ENCODE results near the gene KLRC4. TPM values are rescaled to one million over a fixed set of nuclear protein-coding genes. Genes with fewer than 3 reads are reported as not detected.
"Not testable (repeated sequence)": the region's sequence is repeated elsewhere in the genome, so short reads cannot be mapped to it uniquely, and the experiment has no call there.

Gene KLRC4
- total and polyA plus RNA-seq, 2 experiments from 2014 or later: not detected

DNA sequence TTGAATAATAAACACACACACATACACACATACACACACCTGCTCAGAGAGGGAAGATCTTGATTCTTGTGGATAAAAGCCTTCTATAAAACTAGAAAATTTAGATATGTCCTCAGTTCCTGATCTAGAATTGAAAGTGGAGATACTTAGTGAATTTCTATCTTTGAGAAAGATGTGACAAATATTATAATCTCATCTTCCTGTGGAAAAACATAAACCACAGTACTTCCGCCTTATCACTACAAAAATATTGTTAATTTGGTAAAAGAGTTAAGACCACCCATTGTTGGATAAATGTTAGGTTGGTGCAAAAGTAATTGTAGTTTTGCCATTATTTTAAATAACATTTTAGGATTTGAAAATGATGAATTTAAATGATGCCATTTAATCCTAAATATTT is 19.7 kb downstream of the KLRC4 start, which contains the start of gene KLRK1:
Gene KLRK1, minus strand, starts transcription at position 138 of the 400 bp plus-strand sequence. CDS start 1,231 bp downstream, outside the sequence.
- H3K4me1 Mint-ChIP-seq: no peaks in the 10 kb centered on the region
- Histone ChIP-seq H3K4me2 (no peak within 1 kb of the TSS), H3K4me1 (ENCODE audit: insufficient read depth) (no peaks in the 10 kb centered on the region), H3K27me3 (ENCODE audit: insufficient read depth) (no peaks in the 10 kb centered on the region), H3K79me2 (replicated peaks; ENCODE audit: insufficient read depth) (no peaks in the 10 kb centered on the region), H3K9me2 (ENCODE audit: insufficient read depth) (no peaks in the 10 kb centered on the region), H3K27ac (ENCODE audit: low read depth) (no peak within 1 kb of the TSS), H3K36me3 (ENCODE audit: insufficient read depth) (no peaks in the 10 kb centered on the region), H4K20me1 (replicated peaks; ENCODE audit: insufficient read depth) (no peaks in the 10 kb centered on the region), H3F3A (replicated peaks; ENCODE audit: low read depth) (no peaks in the 10 kb centered on the region), H2AFZ (no peak within 1 kb of the TSS), H3K4me3 (no peak within 1 kb of the TSS)
- DNase-seq (ENCODE audit: low spot score) (no peak), ATAC-seq (no peak)
- no peak within 1 kb of the TSS for H3K4me3 Mint-ChIP-seq
- no peaks in the 10 kb centered on the region; the same call in 2 of the 3 replicates for H3K9me3 Mint-ChIP-seq
- no peaks in the 10 kb centered on the region for H3K27me3 Mint-ChIP-seq (ENCODE audit: insufficient read depth, low read depth, poor library complexity)
- no peak for TF ChIP-seq ZNF331 (CRISPR knock-in tag; IDR thresholded peaks at IDR 0.05; ENCODE audit: low read depth)
- TF ChIP-seq NANOG (IDR thresholded peaks at IDR 0.05; ENCODE audit: borderline replicate concordance): no peak
- no peaks in the 10 kb centered on the region for H3K36me3 Mint-ChIP-seq (ENCODE audit: low read depth)
- H3K27ac Mint-ChIP-seq: no peak within 1 kb of the TSS

DNA sequence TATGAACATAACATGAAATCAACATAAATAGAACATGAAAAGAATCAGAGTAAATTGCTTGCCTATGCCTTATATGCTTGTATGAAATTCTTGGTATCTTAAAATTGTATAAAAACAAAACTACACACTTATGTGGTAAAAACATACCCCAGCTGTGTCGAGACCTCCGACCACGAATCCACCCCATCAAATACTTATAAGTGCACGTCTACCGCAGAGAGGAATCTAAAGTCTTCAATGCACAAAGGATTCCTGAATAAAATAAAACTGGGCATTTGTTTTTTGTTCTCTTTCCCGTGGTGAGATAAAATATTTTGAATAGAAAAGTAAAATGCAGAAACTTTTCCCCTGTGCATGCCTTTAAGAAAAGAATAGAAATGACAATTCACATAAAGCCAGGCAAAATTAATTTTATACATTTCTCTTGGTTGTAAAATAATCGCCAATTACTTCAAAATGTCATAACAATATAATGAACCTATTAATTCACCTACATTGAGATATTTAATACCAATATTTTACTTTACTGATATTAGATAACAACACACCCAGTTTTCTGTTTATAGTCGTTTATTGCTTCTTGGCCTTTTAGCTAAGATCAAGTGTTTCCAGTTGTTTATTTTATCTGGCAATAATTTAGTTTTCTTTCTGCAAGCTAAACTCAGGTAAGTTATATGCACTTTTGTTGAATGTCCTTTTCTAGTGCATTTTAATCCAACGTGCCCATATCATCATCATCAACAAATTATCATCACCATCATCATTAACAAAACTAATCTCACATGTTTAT is 20.7 kb downstream of the KLRC4 start:
- ATAC-seq (no peak), DNase-seq (ENCODE audit: low spot score) (no peak)
- Histone ChIP-seq H3K27ac (ENCODE audit: low read depth) (no peak overlapping the region), H3K9me2 (ENCODE audit: insufficient read depth) (no peaks in the 10 kb centered on the region), H3K27me3 (ENCODE audit: insufficient read depth) (no peaks in the 10 kb centered on the region), H3K4me1 (ENCODE audit: insufficient read depth) (no peaks in the 10 kb centered on the region), H2AFZ (no peak overlapping the region), H3K4me2 (no peak overlapping the region), H3F3A (replicated peaks; ENCODE audit: low read depth) (no peaks in the 10 kb centered on the region), H3K79me2 (replicated peaks; ENCODE audit: insufficient read depth) (no peaks in the 10 kb centered on the region), H3K36me3 (ENCODE audit: insufficient read depth) (no peaks in the 10 kb centered on the region), H3K4me3 (no peak overlapping the region), H4K20me1 (replicated peaks; ENCODE audit: insufficient read depth) (no peaks in the 10 kb centered on the region)
- H3K4me3 Mint-ChIP-seq: no peak overlapping the region
- peaks cover 3% of the 10 kb centered on the region; the same call in 1 of the 3 replicates for H3K36me3 Mint-ChIP-seq (ENCODE audit: low read depth)
- no peaks in the 10 kb centered on the region for H3K4me1 Mint-ChIP-seq
- H3K27me3 Mint-ChIP-seq (ENCODE audit: insufficient read depth, low read depth, poor library complexity): no peaks in the 10 kb centered on the region
- no peak overlapping the region for H3K27ac Mint-ChIP-seq
- peaks cover 6% of the 10 kb centered on the region; the same call in 2 of the 3 replicates for H3K9me3 Mint-ChIP-seq
- no peak for TF ChIP-seq EZH2phosphoT487 (IDR thresholded peaks at IDR 0.05; ENCODE audit: unreplicated experiment)
- TF ChIP-seq STAT1 (IDR thresholded peaks at IDR 0.05; ENCODE audit: unreplicated experiment): no peak
- TF ChIP-seq ZNF114 (CRISPR knock-in tag; IDR thresholded peaks at IDR 0.05): no peak
- no peak for TF ChIP-seq EZH2 (IDR thresholded peaks at IDR 0.05; ENCODE audit: low read depth, unreplicated experiment)
- TF ChIP-seq ZNF331 (CRISPR knock-in tag; IDR thresholded peaks at IDR 0.05; ENCODE audit: low read depth): no peak
- no peak for TF ChIP-seq POLR2AphosphoS5 (IDR thresholded peaks at IDR 0.05; ENCODE audit: low read depth)
- TF ChIP-seq NANOG (IDR thresholded peaks at IDR 0.05; ENCODE audit: borderline replicate concordance): no peak
- TF ChIP-seq CREB1 (CRISPR knock-in tag; IDR thresholded peaks at IDR 0.05; ENCODE audit: low read depth): no peak

DNA sequence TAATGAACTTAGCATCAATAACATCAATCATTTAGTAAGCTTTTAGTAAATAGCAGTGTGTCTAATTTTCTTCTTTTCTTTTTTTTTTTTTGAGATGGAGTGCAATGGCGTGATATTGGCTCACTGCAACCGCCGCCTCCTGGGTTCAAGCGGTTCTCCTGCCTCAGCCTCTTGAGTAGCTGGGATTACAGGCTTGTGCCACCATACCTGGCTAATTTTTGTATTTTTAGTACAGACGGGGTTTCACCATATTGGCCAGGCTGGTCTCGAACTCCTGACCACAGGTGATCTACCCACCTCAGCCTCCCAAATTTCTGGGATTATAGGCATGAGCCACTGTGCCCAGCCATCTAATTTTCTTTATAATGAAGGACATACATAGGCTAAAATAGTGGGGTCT is 22.1 kb downstream of the KLRC4 start:
- not testable (repeated sequence) for DNase-seq (ENCODE audit: low spot score); H3K27me3 ChIP-seq (ENCODE audit: insufficient read depth); H2AFZ ChIP-seq; H3K4me3 ChIP-seq; H3K9me3 Mint-ChIP-seq; H3K36me3 Mint-ChIP-seq (ENCODE audit: low read depth); H3K4me3 Mint-ChIP-seq; H3K36me3 ChIP-seq (ENCODE audit: insufficient read depth); H3K27ac Mint-ChIP-seq; H3K9me2 ChIP-seq (ENCODE audit: insufficient read depth); H4K20me1 ChIP-seq (replicated peaks; ENCODE audit: insufficient read depth); H3K27me3 Mint-ChIP-seq (ENCODE audit: insufficient read depth, low read depth, poor library complexity); H3K27ac ChIP-seq (ENCODE audit: low read depth); H3K79me2 ChIP-seq (replicated peaks; ENCODE audit: insufficient read depth); H3K4me1 Mint-ChIP-seq; H3K4me1 ChIP-seq (ENCODE audit: insufficient read depth); H3F3A ChIP-seq (replicated peaks; ENCODE audit: low read depth); H3K4me2 ChIP-seq; ATAC-seq

Measured in GM23338 (cell line).